T-helper 1 cell (primary cell): ENCODE measurements around the gene SLC35E3.

ENCODE experiments used
- DNase-seq, 5 donors: peaks; one replicate each; pipeline ENCODE4 v3.0.0-alpha.2; 2012 to 2020
- total RNA-seq, 4 donors: gene quantifications; one replicate each; lab custom pipeline; 2026; lab: John Stamatoyannopoulos, UW

Gene SLC35E3
- 9.5 to 22.5 (median 21.8) reads per million in 4 donors for total RNA-seq

DNA sequence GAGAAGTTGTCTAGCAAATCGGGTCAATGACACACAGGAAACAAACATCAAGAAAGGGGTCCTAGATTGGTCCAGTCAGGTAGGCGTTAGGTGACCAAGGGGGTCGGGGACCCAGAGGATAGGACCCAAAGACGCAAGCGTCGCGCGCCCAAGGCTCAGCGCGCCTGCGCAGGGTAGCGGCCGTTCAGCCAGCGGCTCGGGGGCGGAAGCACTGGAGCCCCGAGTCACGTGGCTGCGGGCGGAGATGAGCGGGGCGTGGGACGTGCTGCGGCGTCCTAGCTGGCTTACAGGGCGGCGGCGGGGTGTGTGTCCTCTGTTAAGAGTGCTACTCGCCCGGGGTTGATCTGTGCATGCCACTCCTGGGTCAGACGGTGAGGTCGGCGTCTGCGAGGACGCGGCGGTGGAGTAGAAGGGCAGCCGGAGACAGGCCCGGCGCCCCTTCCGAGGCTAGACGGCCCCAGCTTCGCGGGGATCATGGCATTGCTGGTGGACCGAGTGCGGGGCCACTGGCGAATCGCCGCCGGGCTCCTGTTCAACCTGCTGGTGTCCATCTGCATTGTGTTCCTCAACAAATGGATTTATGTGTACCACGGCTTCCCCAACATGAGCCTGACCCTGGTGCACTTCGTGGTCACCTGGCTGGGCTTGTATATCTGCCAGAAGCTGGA, at the start of gene SLC35E3:
TSS of gene SLC35E3 (plus strand) at position 273 of the 668 bp plus-strand sequence. CDS start at position 475, 202 bp downstream.
- DNase-seq: peak; percentile 79 to 96 (median 86)

GRCh38 chr12:68699486-68699885, 46.5 kb upstream of the SLC35E3 start:
- DNase-seq: no peak

GRCh38 chr12:68727776-68728175, 18.2 kb upstream of the SLC35E3 start:
- DNase-seq: no peak

- DNase-seq: no peak
Observed at GRCh38 chr12:68733661-68734071, 12.3 kb upstream of the SLC35E3 start.

DNA sequence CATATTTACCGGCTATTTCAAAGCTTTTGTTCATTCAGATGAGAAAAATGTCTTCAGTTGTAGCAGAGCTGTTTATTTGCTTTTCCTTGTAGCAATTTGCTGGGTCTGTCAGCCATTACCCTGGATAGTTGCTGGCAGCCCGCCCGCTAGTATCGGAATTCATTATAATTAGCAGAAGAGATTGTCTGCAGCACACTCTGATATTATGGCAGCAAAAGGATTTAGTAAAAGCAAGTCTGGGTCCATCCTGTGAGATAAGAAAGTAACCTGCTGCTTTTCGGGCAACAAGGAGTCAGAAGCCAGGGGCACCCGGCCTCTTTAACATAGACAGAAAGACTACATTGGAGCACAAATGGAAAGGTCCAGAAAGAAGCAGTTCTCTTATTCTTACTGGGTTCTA, 6.1 kb upstream of the SLC35E3 start:
- DNase-seq: no peak

- DNase-seq: no peak
Observed at GRCh38 chr12:68743356-68743755, 2.6 kb upstream of the SLC35E3 start.

DNA sequence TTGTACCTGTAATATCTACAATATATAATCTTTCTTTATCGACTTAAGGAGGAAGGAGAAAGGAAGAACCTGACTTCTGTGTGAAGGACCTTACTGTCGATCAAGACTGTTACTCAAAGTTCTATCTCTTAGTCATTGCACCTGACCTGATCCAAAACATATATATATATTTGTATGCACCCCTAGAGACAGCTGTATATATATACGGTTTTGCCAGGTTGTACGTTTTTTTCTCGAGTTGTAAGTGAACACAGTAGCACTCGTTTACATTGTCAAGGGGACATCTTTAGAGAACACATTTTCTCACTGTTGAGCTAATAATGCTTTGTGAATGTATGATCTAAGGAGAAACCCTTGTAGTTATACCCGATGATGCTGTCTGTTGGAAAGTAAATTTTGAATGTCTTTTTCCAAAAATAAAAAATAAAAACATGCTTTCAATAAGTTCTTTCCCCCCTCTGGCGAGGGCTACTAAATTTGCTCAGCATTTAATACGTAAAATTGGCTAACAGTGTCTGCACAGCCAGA, 536 bp upstream of the SLC35E3 start:
- DNase-seq: no peak

DNA sequence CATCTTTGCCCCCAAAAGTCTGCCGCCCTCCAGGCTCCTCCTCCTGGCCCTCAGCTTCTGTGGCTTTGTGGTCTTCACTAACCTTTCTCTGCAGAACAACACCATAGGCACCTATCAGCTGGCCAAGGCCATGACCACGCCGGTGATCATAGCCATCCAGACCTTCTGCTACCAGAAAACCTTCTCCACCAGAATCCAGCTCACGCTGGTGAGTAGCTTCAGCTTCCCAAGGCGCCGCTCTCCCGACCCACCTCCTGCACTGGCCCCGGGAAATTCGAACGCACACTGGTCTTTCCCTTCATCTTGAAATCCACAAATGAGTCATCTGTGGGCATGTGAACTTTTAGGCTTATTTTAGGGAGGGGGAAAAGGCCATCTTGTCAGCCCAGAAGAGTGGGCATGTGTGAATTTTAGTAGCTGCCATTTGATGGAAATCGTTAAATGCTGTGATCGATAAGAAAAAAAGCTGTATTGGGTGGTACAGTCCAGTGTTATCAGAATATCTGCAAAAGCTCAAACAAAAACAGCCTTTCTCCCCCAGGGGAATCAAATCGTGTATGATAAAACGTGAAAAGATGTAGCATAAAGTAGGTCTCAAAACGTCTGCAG, 700 bp downstream of the SLC35E3 start:
- DNase-seq: peak in 3 of 5 donors; percentile 4 to 20 (median 6)

- no peak for DNase-seq
Observed at GRCh38 chr12:68749443-68749842, 3.5 kb downstream of the SLC35E3 start.

- no peak for DNase-seq
Observed at GRCh38 chr12:68749861-68750260, 3.9 kb downstream of the SLC35E3 start.

DNA sequence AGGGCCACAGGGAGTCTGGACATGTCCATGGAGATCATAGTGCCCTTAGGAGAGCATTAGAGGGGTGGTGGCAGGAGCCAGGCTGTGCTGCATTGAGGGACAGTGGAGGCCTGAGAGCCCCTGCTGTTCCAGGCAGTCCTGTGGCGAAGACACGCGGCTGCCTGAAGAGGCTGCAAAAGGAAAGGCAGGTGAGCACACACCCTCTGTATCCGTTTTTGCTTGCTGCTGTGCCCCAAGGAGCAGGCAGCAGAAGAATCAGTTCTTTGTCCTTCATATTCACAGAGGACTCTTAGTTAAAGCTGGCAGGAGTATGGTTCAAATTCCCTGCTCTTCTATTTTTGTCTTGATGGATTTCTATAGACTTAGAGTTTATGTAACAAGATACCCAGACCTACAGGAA, 4.5 kb downstream of the SLC35E3 start:
- DNase-seq: no peak

DNA sequence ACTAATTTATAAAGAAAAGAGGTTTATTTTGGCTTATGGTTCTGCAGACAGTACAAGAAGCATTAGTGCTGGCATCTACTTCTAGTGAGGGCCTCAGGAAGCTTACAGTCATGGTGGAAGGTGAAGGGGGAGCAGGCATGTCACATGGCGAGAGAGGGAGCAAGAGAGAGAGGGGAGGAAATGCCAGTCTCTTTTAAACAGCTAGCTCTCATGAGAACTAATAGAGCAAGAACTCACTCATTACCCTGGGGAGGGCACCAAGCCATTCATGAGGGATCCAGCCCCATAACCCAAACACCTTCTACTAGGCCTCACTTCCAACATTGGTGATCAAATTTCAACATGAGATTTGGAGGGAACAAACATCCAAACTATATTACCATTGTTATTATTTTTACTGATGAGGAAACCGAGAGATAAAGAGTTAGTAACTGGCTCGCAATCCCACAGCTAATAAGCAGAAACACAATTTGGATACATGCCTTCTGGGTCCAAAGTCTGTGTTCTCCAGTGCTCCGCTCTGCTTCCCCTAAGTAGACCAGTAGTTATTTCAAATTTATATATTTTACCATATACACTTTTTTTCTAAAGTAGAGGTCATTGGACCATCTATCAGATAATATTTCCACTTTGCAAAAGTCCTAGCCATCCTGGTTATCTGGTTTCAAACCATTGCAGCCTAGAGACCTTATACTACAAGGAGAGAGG, 9.7 kb downstream of the SLC35E3 start:
- no peak for DNase-seq

GRCh38 chr12:68759852-68760251, 13.9 kb downstream of the SLC35E3 start:
- DNase-seq: no peak

DNA sequence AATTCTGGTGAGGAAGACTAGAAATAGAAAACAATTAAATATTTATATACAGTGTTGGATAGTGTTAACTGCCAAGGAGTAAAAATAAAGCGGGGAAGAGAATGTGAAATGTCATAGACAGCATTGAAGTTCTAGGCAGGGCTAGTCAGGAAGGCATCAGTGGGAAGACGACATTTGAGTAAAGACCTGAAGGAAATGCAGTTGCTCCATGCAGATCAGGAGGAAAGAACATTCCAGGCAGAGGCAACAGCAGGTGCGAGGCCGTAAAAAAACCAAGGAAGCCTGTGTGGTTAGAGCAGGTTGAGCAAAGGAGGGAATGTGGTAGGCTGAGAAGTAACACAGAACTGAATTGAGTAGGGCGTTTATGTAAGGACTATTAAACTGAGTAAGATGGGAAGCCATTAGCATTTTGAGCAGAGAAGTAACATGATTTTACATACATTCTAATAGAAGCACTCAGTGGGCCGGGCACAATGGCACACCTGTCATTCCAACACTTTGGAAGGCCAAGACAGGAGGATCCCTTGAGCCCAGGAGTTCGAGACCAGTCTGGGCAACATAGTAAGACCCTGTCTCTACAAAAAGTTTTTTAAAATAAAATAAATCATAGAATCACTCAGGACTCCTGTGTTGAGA, 14.9 kb downstream of the SLC35E3 start:
- DNase-seq: no peak

DNA sequence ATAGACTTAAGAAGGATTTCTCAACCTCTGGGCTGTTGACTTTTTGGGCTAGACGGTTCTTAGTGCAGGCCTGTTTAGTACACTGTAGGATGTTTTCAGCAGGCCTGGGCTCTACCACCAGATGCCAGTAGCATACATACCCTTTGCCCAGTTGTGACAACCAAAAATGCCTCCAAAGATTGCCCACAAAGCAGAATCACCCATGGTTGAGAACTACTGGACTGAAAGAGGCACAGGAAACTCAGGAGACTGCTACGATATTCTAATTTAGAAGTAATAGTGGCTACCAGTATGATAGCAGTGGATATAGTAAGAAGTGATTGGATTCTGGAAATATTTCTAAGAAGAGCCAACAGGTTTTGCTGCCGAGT, 15.5 kb downstream of the SLC35E3 start:
- no peak for DNase-seq

DNA sequence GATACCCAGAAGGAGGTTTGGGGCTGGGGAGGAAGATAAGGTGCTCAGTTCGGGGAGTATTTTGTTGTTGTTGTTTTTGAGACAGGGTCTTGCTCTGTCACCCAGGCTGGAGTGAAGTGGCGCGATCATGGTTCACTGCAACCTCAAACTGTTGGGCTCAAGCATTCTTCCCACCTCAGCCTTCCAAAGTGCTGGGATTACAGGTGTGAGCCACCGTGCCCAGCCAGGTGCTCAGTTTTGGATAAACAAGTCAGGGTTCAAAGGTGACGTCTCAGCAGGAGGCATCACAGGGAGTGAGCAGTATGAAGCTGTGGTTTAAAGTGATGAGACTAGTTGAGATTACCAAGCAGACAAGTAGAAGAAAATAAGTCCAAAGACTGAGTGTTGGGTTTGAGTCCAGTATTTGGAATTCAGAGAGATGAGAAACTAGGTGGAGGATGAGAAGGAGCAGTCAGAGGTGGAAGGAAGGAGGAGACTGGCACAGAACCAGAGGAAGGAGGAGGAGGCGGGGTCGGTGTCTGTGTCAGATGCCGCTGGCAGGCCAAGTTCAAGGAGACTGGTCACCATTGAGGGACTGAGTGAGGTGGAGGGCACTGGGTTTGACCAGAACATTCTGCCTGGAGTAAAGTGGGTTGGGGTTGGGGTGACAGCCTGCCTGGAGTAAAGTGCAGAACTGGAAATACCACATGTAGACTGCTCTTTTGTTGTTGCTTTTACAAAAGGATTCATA, 16.1 kb downstream of the SLC35E3 start:
- DNase-seq: no peak

DNA sequence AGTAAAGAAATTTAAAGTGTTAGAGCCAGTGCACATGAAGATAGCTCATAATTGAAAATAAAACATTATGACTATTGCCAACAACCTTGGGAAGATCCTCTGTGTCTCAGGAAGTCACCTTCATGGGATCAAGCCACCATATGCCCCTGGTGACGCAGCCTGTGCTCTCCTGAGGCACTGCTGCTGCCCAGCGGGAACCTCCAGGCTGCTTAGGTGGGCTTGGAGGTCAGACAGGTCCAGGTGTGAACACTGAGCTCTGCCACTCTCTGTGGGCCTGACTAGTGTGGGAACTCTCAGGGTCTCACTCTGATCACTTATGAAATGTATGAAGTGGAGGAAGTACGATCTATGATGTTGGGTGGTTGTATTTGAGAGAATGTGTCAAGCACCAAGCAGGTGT, 16.7 kb downstream of the SLC35E3 start:
- no peak for DNase-seq

- no peak for DNase-seq
Observed at GRCh38 chr12:68765696-68766095, 19.7 kb downstream of the SLC35E3 start.

DNA sequence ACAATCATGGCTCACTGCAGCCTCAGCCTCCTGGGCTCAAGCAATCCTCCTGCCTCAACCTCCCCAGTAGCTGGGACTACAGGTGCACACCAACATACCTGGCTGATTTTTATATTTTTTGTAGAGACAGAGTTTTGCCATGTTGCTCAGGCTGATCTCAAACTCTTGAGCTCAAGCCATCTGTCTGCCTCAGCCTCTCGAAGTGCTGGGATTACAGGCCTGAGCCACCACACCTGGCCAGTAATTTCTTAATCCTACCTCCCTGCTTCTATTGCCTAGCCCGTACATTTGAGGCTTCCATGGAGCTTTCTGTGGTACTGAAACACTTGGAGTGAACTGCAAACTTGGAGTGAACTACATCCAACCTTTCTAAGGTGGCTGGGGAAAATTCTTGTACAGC, 20.7 kb downstream of the SLC35E3 start:
- DNase-seq: no peak

DNA sequence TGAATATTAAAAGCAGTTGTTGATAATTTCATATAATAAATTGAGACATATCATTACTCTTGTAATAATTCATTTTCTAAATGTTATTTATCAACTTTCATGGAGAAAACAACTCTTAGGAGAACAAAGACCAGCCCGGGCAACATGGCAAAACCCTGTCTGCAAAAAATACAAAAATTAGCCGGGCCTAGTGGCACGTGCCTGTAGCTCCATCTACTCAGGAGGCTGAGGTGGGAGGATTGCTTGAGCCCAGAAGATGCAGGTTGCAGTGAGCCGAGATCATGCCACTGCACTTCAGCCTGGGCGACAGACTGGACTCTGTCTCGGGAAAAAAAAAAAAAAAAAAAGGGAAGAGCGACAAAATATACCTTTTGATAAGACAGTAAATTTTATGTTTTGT, 21.2 kb downstream of the SLC35E3 start:
- DNase-seq: no peak

DNA sequence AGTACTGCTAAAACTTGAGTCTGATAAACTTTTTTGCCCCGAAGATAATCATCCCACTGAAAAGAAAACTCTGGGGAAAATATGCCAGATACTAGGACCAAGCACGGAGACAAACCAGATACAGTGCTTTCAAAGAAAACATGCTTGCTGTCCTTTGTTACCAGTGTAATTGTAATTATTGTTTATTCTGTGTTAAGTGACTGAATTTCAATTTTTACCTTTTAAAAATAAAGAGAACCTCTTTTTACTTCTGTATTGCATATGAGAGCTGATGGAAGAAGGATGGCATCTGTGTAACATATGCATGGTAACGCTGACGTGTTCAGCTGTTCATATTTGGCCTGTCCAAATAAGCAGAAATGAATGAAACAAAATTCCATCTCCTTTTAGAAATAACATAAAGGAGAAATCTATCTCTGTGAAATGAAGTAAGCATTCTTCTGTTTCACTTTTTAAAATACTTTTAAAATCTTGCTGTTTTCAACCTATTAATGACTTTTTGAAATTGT, 22.5 kb downstream of the SLC35E3 start:
- no peak for DNase-seq

- no peak for DNase-seq
Observed at GRCh38 chr12:68769941-68770340, 24.0 kb downstream of the SLC35E3 start.
